Stimulated activated CD8-positive, alpha-beta memory T cell treated with anti-CD3 and anti-CD28 coated beads, Interleukin-4, amount 100 ng/mL, for 48 hours (primary cell): ENCODE data around the gene FOXD4L1.
"Not testable (repeated sequence)": the region's sequence is repeated elsewhere in the genome, so short reads cannot be mapped to it uniquely, and the experiment has no call there.

ENCODE experiments used
- DNase-seq: peaks from one replicate; pipeline ENCODE4 v3.0.0-alpha.2; 2020

Gene FOXD4L1

DNA sequence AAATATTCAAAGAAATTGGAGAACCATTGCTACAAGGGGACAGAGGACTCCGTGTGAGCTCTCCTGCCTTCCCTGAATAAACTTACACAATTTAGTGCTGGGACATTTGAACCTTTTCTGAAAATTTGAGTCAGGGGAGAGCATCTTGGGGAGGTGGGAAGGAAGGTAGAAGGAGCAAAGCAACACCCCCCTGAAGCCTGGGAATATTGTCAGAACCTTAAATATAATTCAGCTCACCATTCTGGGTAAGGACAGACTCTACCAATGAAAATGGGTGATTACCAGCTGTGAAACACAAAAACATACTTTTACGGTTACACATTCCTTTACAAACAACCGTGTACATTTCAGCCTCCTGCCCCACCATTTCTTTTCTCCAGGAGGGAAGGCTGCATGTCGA, at the start of gene FOXD4L1:
Gene FOXD4L1 (plus strand): TSS at position 301 of the 400 bp plus-strand sequence. CDS start 592 bp downstream, outside the sequence.
- not testable (repeated sequence) for DNase-seq

DNA sequence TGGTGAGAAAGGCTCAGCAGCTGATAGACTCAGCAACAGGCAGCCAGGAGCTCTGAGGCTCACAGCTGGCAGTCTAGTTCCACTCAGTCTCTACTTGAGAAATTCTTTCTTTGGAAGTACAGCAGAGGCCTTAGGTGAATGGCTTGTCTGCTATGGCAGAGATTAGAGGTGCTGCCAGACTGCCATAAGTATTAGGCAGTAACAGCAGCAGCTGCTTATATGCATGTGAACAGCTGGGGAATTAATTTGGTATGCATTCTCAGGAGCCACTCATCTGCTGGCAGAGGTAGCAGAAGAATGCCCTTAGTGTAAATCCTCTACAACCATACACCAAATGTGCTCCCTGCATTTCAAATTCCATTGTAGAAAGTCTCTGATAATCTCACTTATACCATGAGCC, 32.7 kb upstream of the FOXD4L1 start:
- not testable (repeated sequence) for DNase-seq

DNA sequence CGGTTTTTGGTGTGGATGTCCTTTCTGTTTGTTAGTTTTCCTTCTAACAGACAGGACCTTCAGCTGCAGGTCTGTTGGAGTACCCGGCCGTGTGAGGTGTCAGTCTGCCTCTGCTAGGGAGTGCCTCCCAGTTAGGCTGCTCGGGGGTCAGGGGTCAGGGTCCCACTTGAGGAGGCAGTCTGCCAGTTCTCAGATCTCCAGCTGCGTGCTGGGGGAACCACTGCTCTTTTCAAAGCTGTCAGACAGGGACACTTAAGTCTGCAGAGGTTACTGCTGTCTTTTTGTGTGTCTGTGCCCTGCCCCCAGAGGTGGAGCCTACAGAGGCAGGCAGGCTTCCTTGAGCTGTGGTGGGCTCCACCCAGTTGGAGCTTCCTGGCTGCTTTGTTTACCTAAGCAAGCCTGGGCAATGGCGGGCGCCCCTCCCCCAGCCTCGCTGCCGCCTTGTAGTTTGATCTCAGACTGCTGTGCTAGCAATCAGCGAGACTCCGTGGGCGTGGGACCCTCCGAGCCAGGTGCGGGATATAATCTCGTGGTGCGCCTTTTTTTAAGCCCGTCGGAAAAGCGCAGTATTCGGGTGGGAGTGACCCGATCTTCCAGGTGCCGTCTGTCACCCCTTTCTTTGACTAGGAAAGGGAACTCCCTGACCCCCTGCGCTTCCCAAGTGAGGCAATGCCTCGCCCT, 21.6 kb upstream of the FOXD4L1 start:
- not testable (repeated sequence) for DNase-seq

DNA sequence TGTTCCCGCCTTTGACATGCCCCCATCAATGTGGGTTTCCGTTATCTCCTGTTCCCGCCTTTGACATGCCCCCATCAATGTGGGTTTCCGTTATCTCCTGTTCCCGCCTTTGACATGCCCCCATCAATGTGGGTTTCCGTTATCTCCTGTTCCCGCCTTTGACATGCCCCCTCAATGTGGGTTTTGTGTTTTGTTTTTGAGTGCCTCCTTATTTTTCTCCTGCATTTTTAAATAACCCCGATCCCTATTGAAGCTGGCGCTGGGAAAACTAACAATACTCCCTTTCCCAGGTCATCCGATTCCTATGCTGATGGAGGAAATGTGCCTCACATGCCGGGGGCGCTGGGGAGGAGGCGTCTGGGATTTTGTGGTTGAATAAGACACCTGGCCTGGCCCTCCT, 1.9 kb upstream of the FOXD4L1 start:
- not testable (repeated sequence) for DNase-seq

DNA sequence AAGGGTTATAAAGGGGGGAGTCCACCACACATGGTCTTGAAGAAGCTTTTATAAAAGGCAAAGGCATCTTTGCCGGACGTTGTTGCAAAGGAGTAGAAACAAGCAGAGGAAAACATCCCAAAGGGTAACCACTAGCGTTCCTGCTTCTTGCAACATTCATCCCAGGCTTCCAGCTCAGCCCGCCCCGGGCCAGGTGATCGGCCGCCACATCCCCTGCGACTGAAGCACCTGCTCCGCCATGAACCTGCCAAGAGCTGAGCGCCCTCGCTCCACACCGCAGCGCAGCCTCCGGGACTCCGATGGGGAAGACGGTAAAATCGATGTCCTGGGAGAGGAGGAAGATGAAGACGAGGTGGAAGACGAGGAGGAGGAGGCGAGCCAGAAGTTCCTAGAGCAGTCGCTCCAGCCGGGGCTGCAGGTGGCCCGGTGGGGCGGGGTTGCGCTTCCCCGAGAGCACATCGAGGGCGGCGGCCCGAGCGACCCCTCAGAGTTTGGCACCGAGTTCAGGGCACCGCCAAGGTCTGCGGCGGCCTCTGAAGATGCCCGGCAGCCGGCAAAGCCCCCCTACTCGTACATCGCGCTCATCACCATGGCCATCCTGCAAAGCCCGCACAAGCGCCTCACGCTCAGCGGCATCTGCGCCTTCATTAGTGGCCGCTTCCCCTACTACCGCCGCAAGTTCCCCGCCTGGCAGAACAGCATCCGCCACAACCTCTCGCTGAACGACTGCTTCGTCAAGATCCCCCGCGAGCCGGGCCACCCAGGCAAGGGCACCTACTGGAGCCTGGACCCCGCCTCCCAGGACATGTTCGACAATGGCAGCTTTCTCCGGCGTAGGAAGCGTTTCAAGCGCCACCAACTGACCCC, 787 bp downstream of the FOXD4L1 start:
- DNase-seq = not testable (repeated sequence)

DNA sequence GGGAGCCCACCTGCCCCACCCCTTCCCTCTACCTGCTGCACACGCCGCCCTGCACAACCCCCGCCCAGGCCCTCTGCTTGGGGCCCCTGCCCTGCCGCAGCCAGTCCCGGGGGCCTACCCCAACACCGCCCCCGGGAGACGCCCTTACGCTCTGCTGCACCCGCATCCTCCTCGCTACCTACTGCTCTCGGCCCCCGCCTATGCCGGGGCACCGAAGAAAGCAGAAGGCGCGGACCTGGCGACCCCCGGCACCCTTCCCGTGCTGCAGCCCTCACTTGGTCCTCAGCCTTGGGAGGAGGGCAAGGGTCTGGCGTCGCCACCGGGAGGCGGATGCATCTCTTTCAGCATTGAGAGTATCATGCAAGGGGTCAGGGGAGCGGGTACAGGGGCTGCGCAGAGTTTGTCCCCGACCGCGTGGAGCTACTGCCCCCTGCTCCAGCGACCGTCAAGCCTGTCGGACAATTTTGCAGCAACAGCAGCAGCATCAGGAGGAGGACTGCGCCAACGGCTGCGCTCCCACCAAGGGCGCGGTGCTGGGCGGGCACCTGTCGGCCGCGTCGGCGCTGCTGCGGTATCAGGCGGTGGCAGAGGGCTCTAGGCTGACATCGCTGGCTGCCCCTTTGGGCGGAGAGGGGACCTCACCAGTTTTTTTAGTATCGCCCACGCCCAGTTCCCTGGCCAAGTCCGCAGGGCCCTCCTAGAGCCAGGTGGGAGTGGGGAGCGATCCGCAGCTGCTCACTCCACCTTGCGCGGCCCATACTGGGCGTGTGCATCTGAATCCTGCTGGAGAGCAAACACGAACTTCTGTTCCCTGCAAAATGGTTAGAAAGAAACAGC, 1.6 kb downstream of the FOXD4L1 start:
- DNase-seq = not testable (repeated sequence)

DNA sequence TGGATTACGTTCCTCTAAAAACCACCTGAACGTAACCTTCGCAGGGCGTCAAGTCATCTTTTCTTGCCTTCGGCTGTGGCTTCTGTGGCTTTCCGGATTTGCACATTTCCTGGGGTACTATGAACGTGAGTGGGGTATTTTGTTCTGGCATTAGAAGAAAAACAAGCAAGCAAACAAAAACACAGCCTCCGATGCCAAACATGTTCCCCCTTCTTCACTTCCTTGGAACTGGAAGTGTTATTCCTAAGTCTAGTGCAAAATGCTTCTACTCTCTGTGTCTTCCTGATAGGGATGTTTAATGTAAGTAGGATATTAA, 2.2 kb downstream of the FOXD4L1 start:
- DNase-seq = not testable (repeated sequence)

DNA sequence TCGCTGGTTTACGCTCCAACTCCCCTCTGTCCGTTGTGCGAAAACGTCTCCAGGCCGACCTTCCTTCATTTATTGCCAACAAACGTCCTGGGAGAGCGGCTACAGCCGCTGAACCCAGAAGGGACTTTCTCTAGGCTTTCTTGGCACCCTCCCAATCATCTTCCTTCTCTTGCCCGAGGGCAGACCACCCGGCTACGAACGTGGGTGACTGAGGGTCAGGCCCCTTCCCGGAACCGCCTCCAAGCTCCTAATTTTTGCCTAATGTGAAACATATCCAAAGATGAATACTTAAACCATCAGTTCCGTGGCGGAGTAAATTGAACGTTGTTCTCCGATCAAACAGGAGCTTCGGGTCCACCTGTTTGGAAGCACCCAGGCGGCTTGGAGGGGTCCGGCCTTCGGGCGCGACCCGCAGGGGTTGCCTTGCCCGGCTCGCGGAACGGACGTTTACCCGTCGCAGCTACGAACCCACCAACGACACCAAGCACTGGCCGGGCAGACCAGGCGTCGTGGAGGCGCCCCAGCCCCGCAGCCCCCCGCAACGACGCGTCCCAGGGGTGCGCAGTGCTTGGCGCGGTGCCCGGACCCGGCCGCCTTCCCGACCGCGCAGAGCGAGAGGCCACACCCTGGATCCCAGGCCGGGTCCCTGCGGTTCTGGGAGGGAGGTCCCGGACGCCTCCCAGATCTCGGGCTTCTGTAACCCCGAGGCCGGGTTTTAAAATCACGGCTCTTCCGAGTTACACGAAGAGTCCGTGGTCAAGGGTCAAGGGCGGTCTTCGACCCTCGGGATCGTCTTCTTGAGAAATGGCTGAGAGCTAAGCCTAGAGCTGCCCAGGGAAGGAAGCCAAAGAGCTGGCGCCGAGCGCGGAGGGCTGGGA, 4.0 kb downstream of the FOXD4L1 start:
- DNase-seq = not testable (repeated sequence)

DNA sequence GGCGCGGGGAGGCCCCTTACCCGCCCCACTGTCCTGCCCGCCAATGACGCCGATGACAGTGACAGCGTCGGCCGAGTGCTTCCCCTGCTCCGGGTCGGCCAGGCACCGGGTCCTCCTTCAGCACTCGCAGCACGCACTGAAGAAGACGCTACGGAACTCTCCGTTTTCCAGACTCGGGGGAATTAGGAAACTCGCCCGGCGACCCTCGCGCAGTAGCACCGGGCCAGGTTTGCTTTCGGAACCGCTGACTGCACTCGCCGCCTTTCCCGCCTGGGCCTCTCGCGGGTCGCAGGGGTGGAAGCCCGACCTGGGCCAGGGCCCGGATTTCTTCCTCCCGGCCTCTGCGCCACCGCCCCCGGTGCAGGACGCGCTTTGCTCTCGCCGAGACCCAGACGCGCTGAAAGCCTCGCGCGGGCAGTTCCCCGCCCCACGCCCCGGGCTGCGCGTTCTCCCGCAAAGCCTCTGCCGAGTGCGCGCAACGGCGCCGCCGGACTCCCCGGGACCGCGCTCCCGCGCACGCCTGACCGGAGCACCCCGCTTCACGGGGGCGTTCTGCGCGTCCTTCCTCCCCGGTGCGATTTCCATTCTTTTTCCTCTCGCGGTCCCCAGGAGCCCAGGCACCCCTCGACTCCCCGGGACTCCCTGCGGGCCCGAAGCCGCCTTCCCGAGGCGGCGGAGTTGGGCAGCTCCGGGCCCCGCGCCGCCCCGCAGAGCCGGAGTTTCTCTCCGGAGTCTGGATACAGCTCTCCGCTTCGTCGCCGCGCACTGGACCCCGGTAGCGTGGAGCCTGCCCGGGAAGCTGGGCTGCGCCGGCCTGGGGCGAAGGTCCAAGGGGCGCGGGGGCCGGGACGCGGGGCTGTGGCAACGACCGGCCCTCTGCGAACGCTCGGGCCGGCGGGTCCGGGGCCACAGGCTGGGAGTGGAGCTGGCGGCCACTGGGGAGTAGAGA, 4.9 kb downstream of the FOXD4L1 start:
- DNase-seq = not testable (repeated sequence)

DNA sequence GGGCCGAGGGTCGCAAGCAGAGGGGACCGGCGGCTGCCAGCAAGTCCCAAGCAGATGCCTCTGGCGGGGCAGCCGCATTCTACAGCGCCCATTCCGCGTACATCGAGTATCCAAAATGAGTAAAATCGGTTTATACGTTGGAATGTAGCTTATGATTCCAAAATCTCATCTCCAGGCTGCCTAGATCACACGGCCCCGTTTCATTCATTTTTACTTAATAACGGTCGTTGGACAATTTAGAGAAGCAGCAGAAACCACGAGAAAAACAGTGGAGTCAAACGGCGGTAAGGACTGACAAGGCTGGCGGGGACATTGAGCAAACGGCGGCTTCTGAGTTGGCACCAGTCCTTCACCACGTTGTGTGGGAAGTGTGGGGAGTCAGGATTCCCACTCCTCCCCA, 5.6 kb downstream of the FOXD4L1 start:
- DNase-seq = not testable (repeated sequence)

DNA sequence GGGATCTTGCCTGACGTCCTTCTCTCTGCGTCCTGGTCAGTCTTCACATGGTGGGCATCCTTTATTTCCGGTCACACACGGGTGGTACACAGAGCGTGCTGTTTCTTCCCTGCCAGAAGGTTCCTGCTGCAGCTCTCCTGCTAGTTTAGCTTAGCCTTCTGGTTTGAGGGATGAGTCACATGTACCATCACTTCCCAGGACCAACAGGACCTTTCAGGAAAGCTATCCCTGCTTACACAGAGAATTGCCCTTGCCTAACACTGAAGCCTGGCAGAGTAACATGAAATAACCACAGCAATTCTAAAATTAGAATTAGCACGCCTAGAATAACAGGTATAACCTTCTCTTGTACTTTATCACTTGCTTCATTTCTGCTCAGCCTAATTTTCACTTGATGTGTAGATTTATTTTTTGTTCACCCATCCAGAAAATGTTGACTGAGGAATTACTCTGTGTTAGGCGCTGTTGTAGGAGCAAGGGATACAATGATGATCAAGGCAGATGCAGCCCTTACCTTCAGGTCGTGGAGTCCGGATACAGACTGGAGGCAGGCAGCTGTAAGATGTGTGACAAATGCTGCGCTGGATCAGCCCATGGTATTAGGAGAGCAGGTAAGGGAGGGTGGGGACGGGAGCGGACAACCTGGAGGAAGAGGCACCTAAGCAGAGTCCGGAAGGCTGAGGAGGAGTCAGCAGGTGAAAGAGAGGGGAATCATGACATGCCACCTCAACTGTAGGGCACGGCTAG, 9.1 kb downstream of the FOXD4L1 start:
- not testable (repeated sequence) for DNase-seq

DNA sequence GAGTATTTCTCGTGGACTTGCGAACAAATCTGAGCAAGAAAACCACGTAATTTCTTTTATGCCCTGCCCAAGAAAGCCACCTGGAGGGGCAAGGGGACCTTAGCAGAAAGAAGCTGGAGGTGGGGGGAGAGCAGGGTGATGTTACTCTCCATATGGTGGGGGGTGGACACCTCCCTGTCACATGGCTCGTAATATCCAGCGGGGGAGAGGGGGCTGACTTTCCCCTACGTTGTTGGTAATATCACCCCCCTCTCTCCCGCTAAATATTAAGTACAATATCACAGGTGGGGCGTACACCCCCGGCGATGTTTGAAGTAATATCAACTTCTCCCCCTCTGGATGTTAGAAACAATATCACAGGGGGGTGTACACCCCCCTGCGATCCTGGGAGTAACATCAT, 9.7 kb downstream of the FOXD4L1 start:
- not testable (repeated sequence) for DNase-seq

DNA sequence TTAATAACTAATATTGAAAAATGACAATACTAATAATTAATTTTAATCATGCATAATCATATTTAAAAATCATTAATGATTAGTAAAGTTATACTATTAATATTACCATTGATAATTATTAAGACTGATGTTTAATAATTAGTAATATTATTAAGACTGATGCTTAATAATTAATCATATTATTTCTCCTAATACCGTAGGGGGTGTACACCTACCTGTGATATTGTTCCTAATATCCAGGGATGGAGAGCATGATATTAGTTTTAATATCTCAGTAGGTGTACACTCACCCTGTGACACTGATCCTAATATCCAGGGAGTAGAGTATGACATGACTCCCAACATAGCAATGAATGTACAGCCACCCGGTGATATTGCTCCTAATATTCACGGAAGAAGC, 12.4 kb downstream of the FOXD4L1 start:
- DNase-seq = not testable (repeated sequence)

DNA sequence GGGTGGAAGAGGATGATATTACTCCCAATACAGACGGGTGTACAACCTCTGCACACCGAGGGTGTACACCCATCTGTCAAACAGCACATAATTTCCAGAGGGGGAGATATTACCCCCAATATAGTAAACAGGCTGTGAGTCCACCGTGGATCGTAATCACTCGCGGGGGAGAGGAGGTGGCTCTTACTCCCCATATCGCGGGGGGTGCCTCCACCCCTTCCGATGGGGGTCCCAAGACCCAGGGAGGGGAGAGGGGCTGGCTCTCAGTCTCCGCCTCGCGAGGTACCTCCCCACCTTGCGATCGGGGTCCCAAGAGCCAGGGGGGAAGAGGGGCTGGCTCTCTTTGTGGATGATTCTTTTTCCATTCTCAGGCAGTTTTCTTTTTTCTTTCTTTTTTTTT, 13.4 kb downstream of the FOXD4L1 start:
- not testable (repeated sequence) for DNase-seq

DNA sequence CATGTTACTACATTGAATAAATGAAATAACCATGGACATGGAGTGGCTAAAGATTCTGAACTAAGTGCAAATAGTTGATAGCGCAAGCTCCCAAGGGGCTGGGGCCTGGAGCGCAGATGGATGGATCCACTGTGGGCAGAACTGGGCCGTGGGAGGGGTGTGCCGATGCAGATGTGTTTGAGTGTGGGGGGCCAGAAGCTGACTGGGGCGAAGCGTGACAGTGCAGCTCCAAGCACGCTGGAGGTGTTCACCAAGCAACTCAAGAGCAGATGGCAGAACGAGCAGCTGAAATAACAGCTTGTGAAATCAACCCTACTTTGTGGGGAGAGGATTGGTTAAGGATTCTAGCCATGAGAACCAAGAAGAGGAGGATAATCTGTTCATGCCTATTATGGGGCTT, 17.0 kb downstream of the FOXD4L1 start:
- DNase-seq = not testable (repeated sequence)

DNA sequence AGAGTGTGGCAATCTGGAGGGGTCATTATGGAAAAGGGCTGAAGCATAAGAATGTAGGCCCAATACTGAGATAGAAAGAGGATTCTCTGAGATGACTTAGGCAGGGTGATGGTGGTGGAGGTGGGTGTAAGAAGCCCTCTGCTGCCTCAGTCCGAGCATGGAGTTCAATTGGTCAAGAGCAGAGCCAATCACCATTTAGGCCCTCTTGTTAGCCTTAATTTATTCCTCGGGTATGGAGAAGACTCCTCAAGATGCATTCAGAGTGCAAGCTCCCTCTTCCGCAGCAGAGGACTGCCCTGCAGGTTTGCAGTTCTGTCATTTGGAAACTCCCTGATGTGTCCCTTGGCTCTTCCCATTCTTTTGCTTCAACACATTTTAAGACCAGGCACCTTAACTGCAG, 17.5 kb downstream of the FOXD4L1 start:
- not testable (repeated sequence) for DNase-seq

DNA sequence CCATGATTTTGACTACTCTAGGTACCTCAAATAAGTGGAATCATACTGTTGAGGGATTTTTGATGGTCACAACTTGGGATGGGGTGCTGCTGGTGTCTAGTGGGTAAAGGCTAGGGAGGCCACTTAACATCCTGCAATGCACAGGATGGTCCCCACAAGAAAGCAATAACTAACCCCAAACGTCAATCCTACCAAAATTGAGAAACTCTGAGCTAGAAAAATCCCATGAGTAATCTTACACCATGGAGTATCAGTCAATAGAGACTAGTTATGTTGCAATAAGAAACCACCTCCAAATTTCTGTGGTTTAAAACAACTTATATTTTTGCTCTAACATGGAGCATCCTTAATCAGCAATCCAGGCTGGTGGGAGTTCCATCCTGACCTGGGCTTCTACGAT, 18.6 kb downstream of the FOXD4L1 start:
- not testable (repeated sequence) for DNase-seq

DNA sequence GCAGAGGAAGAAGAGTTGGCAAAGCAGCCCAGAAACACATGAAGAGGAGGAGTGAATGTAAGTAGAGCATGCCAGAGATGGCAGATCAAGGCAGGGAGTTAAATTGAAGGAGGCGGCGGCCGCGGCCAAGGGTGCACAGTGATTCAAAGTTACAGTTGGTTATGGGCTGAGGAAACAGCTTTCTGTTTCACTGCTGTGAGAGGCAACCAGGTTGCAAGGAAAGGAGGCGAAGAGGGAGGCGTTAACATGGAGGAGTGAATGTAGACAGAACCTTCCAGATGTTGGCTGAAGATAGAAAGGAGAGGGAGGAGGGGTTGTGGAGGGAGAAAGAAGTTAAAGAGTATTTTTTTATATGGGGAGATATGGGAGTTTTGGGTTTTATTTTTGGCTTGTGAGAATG, 22.4 kb downstream of the FOXD4L1 start:
- DNase-seq = not testable (repeated sequence)

DNA sequence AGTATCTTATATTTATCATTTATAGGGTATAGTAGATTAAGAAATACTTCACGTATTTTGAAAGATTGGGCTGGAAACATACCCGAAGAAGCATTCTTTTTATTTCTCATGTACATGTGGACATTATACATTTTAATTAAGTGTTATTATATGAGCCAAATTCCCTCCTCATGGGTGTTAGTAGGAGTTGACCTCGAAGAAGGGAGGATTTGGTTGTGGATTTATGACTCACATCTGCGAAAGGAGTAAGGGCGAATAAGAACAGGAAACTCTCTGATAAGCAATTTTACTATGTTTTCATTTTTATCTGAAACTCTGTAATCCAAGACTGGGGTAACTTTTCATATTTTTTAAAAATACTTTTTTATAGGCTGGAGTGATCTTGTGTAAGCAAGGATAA, 23.0 kb downstream of the FOXD4L1 start:
- DNase-seq = not testable (repeated sequence)

DNA sequence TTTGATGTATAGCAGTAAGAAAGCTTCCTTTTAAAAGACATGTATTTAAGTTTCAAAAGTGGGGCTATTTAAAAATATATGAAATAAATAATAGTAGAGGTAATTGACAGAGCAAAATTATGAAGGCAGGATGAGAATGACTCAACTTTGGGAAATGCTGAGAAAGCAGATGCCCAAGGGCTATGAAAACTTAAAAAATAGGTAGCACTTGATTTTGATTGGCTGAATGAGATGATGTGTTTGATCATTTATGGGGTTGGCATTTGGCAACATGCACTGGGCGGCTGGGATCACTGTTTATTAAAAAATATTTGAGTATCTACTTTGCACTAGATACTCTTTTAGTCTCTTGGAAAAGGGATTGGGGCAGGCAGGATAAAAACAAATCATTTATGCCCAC, 26.5 kb downstream of the FOXD4L1 start:
- not testable (repeated sequence) for DNase-seq
